Measurements from ENCODE around the gene F12.
"Not testable (repeated sequence)": the region's sequence is repeated elsewhere in the genome, so short reads cannot be mapped to it uniquely, and the experiment has no call there.

The F12 gene

DNA sequence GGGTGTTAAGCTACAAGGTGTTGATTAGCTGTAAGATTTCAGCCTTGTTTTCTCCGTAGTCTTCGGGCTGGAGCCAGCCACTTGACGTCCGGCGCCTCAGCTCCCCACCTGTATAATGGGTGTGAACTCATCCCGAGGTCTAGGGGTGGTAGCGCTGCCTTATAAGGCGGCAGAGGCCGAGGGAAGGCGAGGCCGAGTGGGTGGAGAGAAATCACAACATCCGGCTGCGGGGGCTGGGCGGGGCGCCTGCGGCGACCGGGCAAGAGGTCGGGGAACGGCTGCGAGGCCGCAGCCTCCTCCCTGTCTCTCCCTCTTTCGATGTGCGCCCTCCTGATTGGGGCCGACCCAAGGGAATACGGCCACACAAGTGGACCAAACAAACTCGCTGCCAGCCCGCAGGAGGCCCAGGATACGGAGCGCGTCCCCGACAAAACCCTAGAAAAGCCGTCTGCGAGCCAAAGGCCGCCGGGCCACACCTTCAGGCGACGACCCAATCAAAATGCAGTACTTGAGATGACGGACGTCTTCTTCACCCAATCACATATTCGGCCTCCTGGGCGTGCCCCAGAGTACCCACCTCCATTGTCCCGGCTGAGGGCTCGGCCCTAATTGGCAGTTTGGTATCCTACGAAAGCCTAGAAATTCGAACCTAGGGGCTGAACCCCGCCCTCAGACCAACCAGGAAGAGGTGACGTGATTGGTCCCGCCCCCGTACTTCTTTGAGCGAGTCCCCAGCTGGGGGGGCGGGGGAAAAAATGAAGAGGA, 16.6 kb upstream of the F12 start:
- H3K4me3 ChIP-seq, result peak overlapping the region; percentile 97
- peak; percentile 100 for DNase-seq (ENCODE audit: low spot score)
- H3K27ac ChIP-seq, result peak overlapping the region; percentile 90 to 97
- no peak for TF ChIP-seq CTCF (IDR thresholded peaks at IDR 0.05)

- peak overlapping the region; percentile 81 for H3K4me3 ChIP-seq
- peak; percentile 68 for DNase-seq (ENCODE audit: low spot score)
Observed at GRCh38 chr5:177425196-177425800, 15.9 kb upstream of the F12 start.

DNA sequence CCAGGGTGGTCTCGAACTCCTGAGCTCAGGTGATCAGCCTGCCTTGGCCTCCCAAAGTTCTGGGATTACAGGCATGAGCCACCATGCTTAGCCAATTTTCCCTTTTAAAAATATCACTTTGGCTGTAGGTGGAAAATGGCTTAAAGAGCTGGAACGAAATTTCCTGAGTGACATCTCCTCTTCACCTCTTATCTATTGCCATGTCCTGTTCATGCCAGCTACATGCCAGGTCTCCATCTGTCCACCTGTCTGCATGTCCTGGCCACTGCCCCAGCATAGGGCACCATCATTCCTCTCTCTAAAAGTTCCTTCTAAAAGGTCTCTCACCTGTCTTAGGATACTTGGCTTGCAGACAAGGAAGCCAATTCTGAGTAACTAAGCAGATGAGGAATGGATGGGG, 14.3 kb upstream of the F12 start:
- no peak for TF ChIP-seq CTCF (IDR thresholded peaks at IDR 0.05)
- Histone ChIP-seq H3K27ac (no peak overlapping the region), H3K4me3 (no peak overlapping the region)
- no peak for DNase-seq (ENCODE audit: low spot score)

More at GRCh38 chr5:177425196-177425800, 15.9 kb upstream of the F12 start:
- peak overlapping the region; percentile 90 to 97 for H3K27ac ChIP-seq
- TF ChIP-seq CTCF (IDR thresholded peaks at IDR 0.05), result no peak

DNA sequence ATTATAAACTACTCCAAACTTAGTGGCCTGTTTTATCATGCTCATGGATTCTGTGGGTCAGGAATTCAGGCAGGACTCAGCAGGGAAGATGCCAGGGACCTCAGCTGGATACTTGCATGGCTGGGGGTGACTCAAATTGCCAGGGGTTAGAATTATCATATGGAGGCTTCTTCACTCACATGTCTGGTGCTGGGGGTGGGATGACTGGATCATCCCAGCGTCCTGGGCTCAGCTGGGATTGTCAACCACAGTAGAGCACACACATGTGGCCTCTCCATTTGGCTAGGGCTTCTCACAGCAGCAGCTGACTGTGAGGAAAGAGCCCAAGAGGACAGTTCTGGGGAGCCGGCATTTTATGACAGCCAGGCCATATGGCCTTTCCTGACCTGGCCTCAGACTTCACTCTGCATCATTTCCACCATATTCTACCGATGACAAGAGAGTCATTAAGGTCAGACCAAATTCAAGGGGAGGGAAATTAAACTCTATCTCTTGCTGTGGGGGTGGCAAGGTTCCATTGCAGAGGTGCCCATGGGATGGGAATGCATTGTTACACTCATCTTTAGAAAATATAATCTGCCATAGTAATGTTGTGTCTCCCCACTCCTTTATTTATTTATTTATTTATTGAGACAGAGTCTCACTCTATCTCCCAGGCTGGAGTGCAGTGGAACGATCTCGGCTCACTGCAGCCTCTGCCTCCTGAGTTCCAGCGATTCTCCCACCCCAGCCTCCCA, 11.9 kb upstream of the F12 start:
- no peak overlapping the region for H3K27ac ChIP-seq
- TF ChIP-seq CTCF (IDR thresholded peaks at IDR 0.05), result no peak
- no peak for DNase-seq (ENCODE audit: low spot score)
- no peak overlapping the region for H3K4me3 ChIP-seq

DNA sequence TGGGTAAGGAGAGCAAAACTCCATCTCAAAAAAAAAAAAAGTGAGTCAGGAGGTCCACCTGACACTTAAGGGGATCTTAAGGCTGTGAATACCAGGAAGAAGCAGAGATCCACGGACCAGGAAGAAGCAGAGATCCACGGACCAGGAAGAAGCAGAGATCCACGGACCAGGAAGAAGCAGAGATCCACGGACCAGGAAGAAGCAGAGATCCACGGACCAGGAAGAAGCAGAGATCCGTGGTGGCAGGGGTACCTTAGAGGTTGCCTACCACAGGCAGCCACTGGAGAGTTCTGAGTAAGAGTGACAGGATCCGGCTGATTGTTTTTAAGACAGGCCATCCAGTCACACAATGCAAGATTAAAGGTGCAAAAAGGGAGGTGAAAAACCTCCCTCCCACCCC, 11.1 kb upstream of the F12 start:
- H3K27ac ChIP-seq; DNase-seq (ENCODE audit: low spot score); H3K4me3 ChIP-seq: not testable (repeated sequence)

DNA sequence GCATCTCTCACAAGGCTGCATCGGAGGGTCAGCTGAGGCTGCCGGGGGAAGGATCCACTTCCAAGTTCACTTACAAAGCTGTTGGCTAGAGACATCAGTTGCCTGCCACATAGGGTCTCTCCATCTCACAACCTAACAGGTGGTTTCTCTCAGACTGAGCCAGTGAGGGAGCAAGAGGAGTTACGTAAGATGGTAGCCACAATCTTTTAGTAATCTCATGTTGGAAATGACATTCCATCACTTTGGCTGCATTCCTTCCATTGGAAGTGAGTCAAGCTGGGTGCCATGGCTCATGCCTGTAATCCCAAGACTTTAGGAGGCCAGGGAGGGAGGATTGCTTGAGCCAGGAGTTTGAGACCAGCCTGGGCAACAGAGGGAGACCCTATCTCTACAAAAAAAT, 9.7 kb upstream of the F12 start:
- TF ChIP-seq CTCF (IDR thresholded peaks at IDR 0.05), result no peak
- no peak overlapping the region for H3K4me3 ChIP-seq
- no peak for DNase-seq (ENCODE audit: low spot score)
- H3K27ac ChIP-seq, result no peak overlapping the region

GRCh38 chr5:177417081-177417480, 7.7 kb upstream of the F12 start:
- H3K4me3 ChIP-seq; DNase-seq (ENCODE audit: low spot score); H3K27ac ChIP-seq: not testable (repeated sequence)

GRCh38 chr5:177414481-177414880, 5.1 kb upstream of the F12 start:
- TF ChIP-seq CTCF (IDR thresholded peaks at IDR 0.05), result no peak

More at GRCh38 chr5:177414481-177414880, 5.1 kb upstream of the F12 start:
- no peak for DNase-seq (ENCODE audit: low spot score)
- no peak overlapping the region for H3K27ac ChIP-seq
- H3K4me3 ChIP-seq, result no peak overlapping the region

All from coronary artery (tissue), 2 donors.